ENCODE results near the gene NEURL1B.

GRCh38 chr5:172740428-172741205, 99.6 kb downstream of the NEURL1B start:
- TF ChIP-seq CTCF (conservative IDR thresholded peaks at IDR 0.05; ENCODE audit: low read length), result no peak
- TF ChIP-seq EZH2phosphoT487 (IDR thresholded peaks at IDR 0.05; ENCODE audit: borderline replicate concordance), result no peak

Measured in Loucy (cell line).